HepG2 (cell line): ENCODE data around the gene TAF13. TPM values are rescaled to one million over a fixed set of nuclear protein-coding genes. Genes with fewer than 3 reads are reported as not detected.

Source experiments
- ATAC-seq: fragments of 200-7000 bp; cut with Tn5 transposase; 3 replicates; pipeline ENCODE4 v1.9.1; 2020; ENCODE audit warnings: mild to moderate bottlenecking, moderate library complexity
- BruUV-seq: library from RNA; stranded (reverse); fragments of 400-500 nt; replicated peaks from 2 replicates; lab custom pipeline; 2021; lab: Mats Ljungman, UMichigan
- CTCF ChIA-PET: fragments of 300-600 bp; formaldehyde crosslinking; extraction: SDS; loops from one replicate; lab custom pipeline; 2021; ENCODE audit warnings: low total read pairs, inconsistent platforms, low intra/inter-chr PET ratio; lab: Yijun Ruan, JAX
- POLR2A ChIA-PET: fragments of 350-600 bp; sonication (Branson Sonifier 250); formaldehyde crosslinking; loops from one replicate; lab custom pipeline; 2020; ENCODE audit warnings: antibody characterized with exemption, inconsistent platforms; lab: Yijun Ruan, JAX
- DNase-seq: peaks from one replicate; pipeline ENCODE4 v3.0.0-alpha.2; 2015; ENCODE audit warnings: low spot score
- FAIRE-seq: peaks from 3 replicates; lab custom pipeline; 2011; peaks lifted over from hg19 to GRCh38; lab: Jason Lieb, UNC
- H2AFZ ChIP-seq: one replicate; pipeline ENCODE4 v1.6.1; 2011; ENCODE audit warnings: low read length, inconsistent platforms
- H3K27ac ChIP-seq: fragments of 300-600 bp; 3 replicates; pipeline ENCODE4 v1.8.0; 2011; ENCODE audit warnings: mixed run types, mild to moderate bottlenecking, mixed read lengths, low read length, inconsistent platforms; ENCODE audit not compliant: insufficient read depth; ENCODE audit errors: extremely low read length
- H3K27me3 ChIP-seq, 2 experiments: fragments of 200-600 bp in 1 of 2; 2 replicates in 1 of 2; 3 replicates in 1 of 2; pipeline versions ENCODE4 v1.6.0 to v1.8.0; 2011; ENCODE audit warnings: low read length in 2 of 2, mild to moderate bottlenecking in 2 of 2, moderate library complexity in 2 of 2, inconsistent platforms in 1 of 2; ENCODE audit not compliant: insufficient read depth in 2 of 2, control insufficient read depth in 1 of 2
- H3K36me3 ChIP-seq, 2 experiments: fragments of 200-600 bp in 1 of 2; replicated peaks in 1 of 2; 2 replicates in 1 of 2; 3 replicates in 1 of 2; pipeline versions ENCODE4 v1.5.1 to v1.8.0; 2011; ENCODE audit warnings: low read length in 2 of 2, inconsistent platforms in 1 of 2; ENCODE audit not compliant: insufficient read depth in 2 of 2, control insufficient read depth in 1 of 2
- H3K4me1 ChIP-seq: 2 replicates; pipeline ENCODE4 v1.5.1; 2012; ENCODE audit warnings: low read length, inconsistent platforms; ENCODE audit not compliant: insufficient read depth
- H3K4me2 ChIP-seq: 2 replicates; pipeline ENCODE4 v1.6.0; 2011; ENCODE audit warnings: low read depth, low read length, inconsistent platforms
- H3K4me3 ChIP-seq, 3 experiments: fragments of 200-600 bp in 1 of 3; sonication (generic), shearing (Covaris generic) in 1 of 3; replicated peaks in 1 of 3; 2 replicates each; pipeline ENCODE4 v1.5.1; 2011 to 2016; ENCODE audit warnings: low read length in 3 of 3, inconsistent platforms in 2 of 3, low read depth in 2 of 3, mild to moderate bottlenecking in 2 of 3, control low read depth in 1 of 3, mixed read lengths in 1 of 3; ENCODE audit not compliant: insufficient read depth in 1 of 3
- H3K79me2 ChIP-seq: one replicate; pipeline ENCODE4 v1.6.1; 2011; ENCODE audit warnings: low read length, inconsistent platforms; ENCODE audit not compliant: insufficient read depth
- H3K9ac ChIP-seq: 2 replicates; pipeline ENCODE4 v1.6.0; 2011; ENCODE audit warnings: mild to moderate bottlenecking, low read depth, low read length, inconsistent platforms; ENCODE audit not compliant: insufficient read depth
- H3K9me3 ChIP-seq: 2 replicates; pipeline ENCODE4 v1.5.1; 2012; ENCODE audit warnings: mild to moderate bottlenecking, low read length
- H4K20me1 ChIP-seq: 2 replicates; pipeline ENCODE4 v1.6.0; 2011; ENCODE audit warnings: inconsistent platforms, mild to moderate bottlenecking, low read length, moderate library complexity; ENCODE audit not compliant: insufficient read depth
- NR2F2 ChIP-seq: IDR thresholded peaks from 2 replicates; pipeline ENCODE4 v1.6.1; 2012; ENCODE audit warnings: low read depth, inconsistent platforms, borderline replicate concordance
- SPEN ChIP-seq: sonication (generic); formaldehyde crosslinking; IDR thresholded peaks from 2 replicates; pipeline ENCODE4 v1.5.1; 2020; ENCODE audit warnings: low read depth, mild to moderate bottlenecking, missing genetic modification reagents
- TBP ChIP-seq: sonication (generic); formaldehyde crosslinking; IDR thresholded peaks from 2 replicates; pipeline ENCODE4 v1.5.0; 2020; ENCODE audit warnings: missing genetic modification reagents
- ZBTB33 ChIP-seq: sonication (generic); formaldehyde crosslinking; IDR thresholded peaks from 2 replicates; pipeline ENCODE4 v1.4.0; 2020; ENCODE audit warnings: missing genetic modification reagents
- ZNF652 ChIP-seq: IDR thresholded peaks from 2 replicates; pipeline ENCODE4 v1.6.1; 2016; ENCODE audit warnings: low read depth, borderline replicate concordance
- WGBS: methylation state at CpG from one replicate; pipeline ENCODE4 v1.1.6; 2017; ENCODE audit warnings: low lambda C conversion rate; 5-methylcytosine and 5-hydroxymethylcytosine counted together
- in situ Hi-C: cut with HindIII; loops from 2 replicates; pipeline ENCODE4 v1.10.0; 2017; ENCODE audit warnings: low pct_unique_long_range_greater_than_20kb; ENCODE audit not compliant: extremely low pct_ligation_motif_present
- intact Hi-C: fragments of 100-400 bp; cut with micrococcal nuclease; formaldehyde crosslinking; loops from one replicate; pipeline ENCODE4 v1.10.0; 2022; ENCODE audit not compliant: unreplicated experiment
- polyA plus RNA-seq, 8 experiments: library from polyadenylated mRNA; depleted of rRNA in 3 of 8; stranded (reverse) in 7 of 8; unstranded in 1 of 8; fragments of >200 nt; fragmentation: Illumina TruSeq in 4 of 8; extraction: Trizol in 4 of 8; gene quantifications; 2 replicates each; pipeline versions ENCODE4 v1.2.1 to v1.2.3, GENCODE V29; 2011 to 2016; ENCODE audit warnings: low read depth in 4 of 8, missing spikeins in 1 of 8, mixed read lengths in 1 of 8; ENCODE audit not compliant: insufficient read depth in 1 of 8
- total RNA-seq, 5 experiments: library from RNA; depleted of rRNA; stranded (reverse); fragments of >200 nt; fragmentation: Illumina TruSeq; extraction: Trizol; gene quantifications; 2 replicates each; pipeline ENCODE4 v1.2.3, GENCODE V29; 2016; ENCODE audit warnings: low read depth in 1 of 5
- TF ChIP-seq, protein P1 (sequence below): sonication (generic); formaldehyde crosslinking; IDR thresholded peaks from 2 replicates; pipeline ENCODE4 v1.5.0; 2020; ENCODE audit warnings: missing genetic modification reagents

Gene TAF13
- total and polyA plus RNA-seq, 2 of the 13 experiments (the other 11 are each of a cell fraction or from before 2014, with no cell fraction given), result 11.5 to 36.3 TPM

DNA sequence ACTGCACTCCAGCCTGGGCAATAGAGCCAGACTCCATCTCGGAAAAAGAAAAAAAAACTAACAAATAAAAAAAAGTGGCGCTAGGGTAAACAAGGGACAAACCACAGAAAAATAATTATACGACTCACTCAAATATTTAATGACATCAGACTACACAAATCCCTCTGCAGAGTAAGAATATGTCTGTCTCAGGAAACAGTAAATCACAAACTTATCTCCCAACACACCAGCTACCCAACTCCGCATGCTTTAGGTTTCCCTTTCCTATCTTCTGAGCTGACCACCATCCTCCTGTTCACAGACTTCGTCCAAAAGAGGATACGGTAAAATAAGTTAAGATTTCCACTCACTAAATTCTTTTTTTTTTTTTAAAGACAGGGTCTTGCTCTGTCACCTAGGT, 50.1 kb downstream of the TAF13 start:
- POLR2A ChIA-PET, result no interaction called here
- in situ Hi-C loops, result no loop called here
- Histone ChIP-seq H3K27me3 (no peaks in the 10 kb centered on the region), H3K9ac (no peak overlapping the region), H3K36me3 (no peaks in the 10 kb centered on the region; a peak in 1 of 5 replicates), H4K20me1 (no peaks in the 10 kb centered on the region), H3K79me2 (no peaks in the 10 kb centered on the region), H3K4me1 (no peaks in the 10 kb centered on the region), H3K4me3 (no peak overlapping the region), H3K9me3 (no peaks in the 10 kb centered on the region), H3K4me2 (no peak overlapping the region), H3K27ac (no peak overlapping the region), H2AFZ (no peak overlapping the region)
- ATAC-seq (no peak), DNase-seq (no peak), FAIRE-seq (no peak)
- intact Hi-C loops, result no loop called here
- BruUV-seq, result no TSS peak
- 97% methylated on average over 6 of the region's 6 CpGs for WGBS
- CTCF ChIA-PET, result no interaction called here
- TF ChIP-seq SPEN (no peak), TBP (CRISPR knock-in tag) (no peak)

DNA sequence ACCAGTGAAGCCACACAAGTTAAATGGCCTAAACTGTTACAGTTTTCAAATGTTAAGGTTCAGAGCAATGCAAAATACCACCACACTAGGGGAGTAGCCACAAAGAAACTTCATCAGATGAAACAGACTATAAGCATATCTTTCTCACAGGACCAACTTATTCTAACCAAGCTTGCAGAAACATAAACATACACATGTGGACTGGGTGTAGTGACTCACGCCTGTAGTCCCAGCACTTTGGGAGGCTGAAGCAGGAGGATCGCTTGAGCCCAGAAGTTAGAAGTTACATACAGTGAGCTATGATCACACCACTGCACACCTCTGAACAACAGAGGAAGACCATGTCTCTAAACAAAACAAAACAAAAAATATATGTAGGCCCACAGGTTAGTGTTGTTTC, 51.2 kb downstream of the TAF13 start:
- no peaks in the 10 kb centered on the region for H3K27me3 ChIP-seq
- TF ChIP-seq NR2F2 (no peak), ZNF652 (no peak), ZBTB33 (no peak)
- TF ChIP-seq, protein P1, sequence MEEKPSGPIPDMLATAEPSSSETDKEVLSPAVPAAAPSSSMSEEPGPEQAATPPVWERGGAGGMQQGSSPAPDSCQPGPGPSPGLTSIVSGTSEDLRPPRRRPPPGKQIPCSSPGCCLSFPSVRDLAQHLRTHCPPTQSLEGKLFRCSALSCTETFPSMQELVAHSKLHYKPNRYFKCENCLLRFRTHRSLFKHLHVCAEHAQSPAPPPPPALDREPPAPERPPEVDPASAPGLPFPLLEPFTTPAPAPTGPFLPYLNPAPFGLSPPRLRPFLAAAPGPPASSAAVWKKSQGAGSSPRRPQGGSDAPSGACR (CRISPR knock-in tag), result no peak
- H3K9ac ChIP-seq, result no peak overlapping the region
- H3K4me2 ChIP-seq, result no peak overlapping the region
- ATAC-seq (no peak), FAIRE-seq (no peak), DNase-seq (no peak)
- no peak overlapping the region for H3K4me3 ChIP-seq
- no peak overlapping the region for H2AFZ ChIP-seq
- no peaks in the 10 kb centered on the region for H3K9me3 ChIP-seq
- 100% methylated on average over 2 of the region's 2 CpGs for WGBS
- no TSS peak for BruUV-seq
- no peaks in the 10 kb centered on the region; a peak in 1 of 5 replicates for H3K36me3 ChIP-seq
- ChIA-PET CTCF (no interaction called here), POLR2A (no interaction called here)
- no peaks in the 10 kb centered on the region for H3K4me1 ChIP-seq
- H3K79me2 ChIP-seq, result no peaks in the 10 kb centered on the region
- no peak overlapping the region for H3K27ac ChIP-seq
- intact Hi-C loops (no loop called here), in situ Hi-C loops (no loop called here)
- H4K20me1 ChIP-seq, result no peaks in the 10 kb centered on the region
